NCI-H446 treated with DMSO at 0.1 percent for 48 hours (cell line): ENCODE measurements around the gene TACC2.
A peak's percentile ranks its signal among the peaks of the same experiment; 100 is the strongest.

ENCODE experiments used
- DNase-seq: peaks from one replicate; lab custom pipeline; 2025; lab: John Stamatoyannopoulos, UW

The TACC2 gene

GRCh38 chr10:122225330-122225729 is 236.4 kb downstream of the TACC2 start:
- DNase-seq = no peak

- no peak for DNase-seq
Measured at GRCh38 chr10:122227754-122228153, 238.8 kb downstream of the TACC2 start.

- no peak for DNase-seq
Measured at GRCh38 chr10:122229666-122230065, 240.7 kb downstream of the TACC2 start.

GRCh38 chr10:122230222-122230621 is 241.3 kb downstream of the TACC2 start:
- no peak for DNase-seq

- DNase-seq = peak; percentile 13
Measured at GRCh38 chr10:122232769-122233168, 243.8 kb downstream of the TACC2 start.

GRCh38 chr10:122233857-122234348 is 244.9 kb downstream of the TACC2 start:
- no peak for DNase-seq

- no peak for DNase-seq
Measured at GRCh38 chr10:122234416-122234815, 245.5 kb downstream of the TACC2 start.

- no peak for DNase-seq
Measured at GRCh38 chr10:122236690-122237306, 247.8 kb downstream of the TACC2 start.

GRCh38 chr10:122237331-122237990 is 248.5 kb downstream of the TACC2 start:
- DNase-seq = no peak

GRCh38 chr10:122239578-122240257 is 250.8 kb downstream of the TACC2 start:
- no peak for DNase-seq

GRCh38 chr10:122240401-122240800 is 251.4 kb downstream of the TACC2 start:
- DNase-seq = no peak

GRCh38 chr10:122241836-122242235 is 252.9 kb downstream of the TACC2 start:
- DNase-seq = no peak

- DNase-seq = no peak
Measured at GRCh38 chr10:122243550-122243949, 254.6 kb downstream of the TACC2 start.

GRCh38 chr10:122244001-122244975 is 255.3 kb downstream of the TACC2 start:
- no peak for DNase-seq

GRCh38 chr10:122245136-122245535 is 256.2 kb downstream of the TACC2 start:
- no peak for DNase-seq

GRCh38 chr10:122245897-122246296 is 256.9 kb downstream of the TACC2 start:
- DNase-seq = no peak

- no peak for DNase-seq
Measured at GRCh38 chr10:122246830-122247520, 258.0 kb downstream of the TACC2 start.

- DNase-seq = no peak
Measured at GRCh38 chr10:122248356-122249302, 259.7 kb downstream of the TACC2 start.

GRCh38 chr10:122249303-122249850 is 260.4 kb downstream of the TACC2 start:
- no peak for DNase-seq
